Measurements from ENCODE around the gene DHRS7.

DNA sequence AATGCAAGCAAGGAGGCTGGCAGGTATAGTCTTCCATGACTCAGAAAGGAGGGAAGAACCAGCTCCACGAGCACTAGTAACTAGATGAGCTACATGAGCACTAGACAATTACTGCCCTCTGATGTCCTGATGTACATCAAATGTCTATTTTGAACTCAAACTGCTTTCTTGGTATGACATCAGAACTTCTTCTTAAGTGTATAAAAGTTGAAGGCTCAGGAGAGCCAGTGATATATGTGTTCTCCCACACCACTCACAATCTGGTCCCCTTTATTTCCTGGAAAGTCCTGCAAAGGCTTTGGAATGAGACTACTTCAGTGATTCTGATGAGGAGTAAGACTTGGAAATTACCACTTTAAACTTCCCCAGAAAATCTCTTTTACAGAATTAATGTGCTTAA, 18.5 kb upstream of the DHRS7 start:
- TF ChIP-seq TBP (optimal IDR thresholded peaks at IDR 0.05; ENCODE audit: low read depth, low read length) = no peak
- TF ChIP-seq, protein P1, sequence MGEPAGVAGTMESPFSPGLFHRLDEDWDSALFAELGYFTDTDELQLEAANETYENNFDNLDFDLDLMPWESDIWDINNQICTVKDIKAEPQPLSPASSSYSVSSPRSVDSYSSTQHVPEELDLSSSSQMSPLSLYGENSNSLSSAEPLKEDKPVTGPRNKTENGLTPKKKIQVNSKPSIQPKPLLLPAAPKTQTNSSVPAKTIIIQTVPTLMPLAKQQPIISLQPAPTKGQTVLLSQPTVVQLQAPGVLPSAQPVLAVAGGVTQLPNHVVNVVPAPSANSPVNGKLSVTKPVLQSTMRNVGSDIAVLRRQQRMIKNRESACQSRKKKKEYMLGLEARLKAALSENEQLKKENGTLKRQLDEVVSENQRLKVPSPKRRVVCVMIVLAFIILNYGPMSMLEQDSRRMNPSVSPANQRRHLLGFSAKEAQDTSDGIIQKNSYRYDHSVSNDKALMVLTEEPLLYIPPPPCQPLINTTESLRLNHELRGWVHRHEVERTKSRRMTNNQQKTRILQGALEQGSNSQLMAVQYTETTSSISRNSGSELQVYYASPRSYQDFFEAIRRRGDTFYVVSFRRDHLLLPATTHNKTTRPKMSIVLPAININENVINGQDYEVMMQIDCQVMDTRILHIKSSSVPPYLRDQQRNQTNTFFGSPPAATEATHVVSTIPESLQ (CRISPR knock-in tag; IDR thresholded peaks at IDR 0.05) = no peak
- TF ChIP-seq, protein P2, sequence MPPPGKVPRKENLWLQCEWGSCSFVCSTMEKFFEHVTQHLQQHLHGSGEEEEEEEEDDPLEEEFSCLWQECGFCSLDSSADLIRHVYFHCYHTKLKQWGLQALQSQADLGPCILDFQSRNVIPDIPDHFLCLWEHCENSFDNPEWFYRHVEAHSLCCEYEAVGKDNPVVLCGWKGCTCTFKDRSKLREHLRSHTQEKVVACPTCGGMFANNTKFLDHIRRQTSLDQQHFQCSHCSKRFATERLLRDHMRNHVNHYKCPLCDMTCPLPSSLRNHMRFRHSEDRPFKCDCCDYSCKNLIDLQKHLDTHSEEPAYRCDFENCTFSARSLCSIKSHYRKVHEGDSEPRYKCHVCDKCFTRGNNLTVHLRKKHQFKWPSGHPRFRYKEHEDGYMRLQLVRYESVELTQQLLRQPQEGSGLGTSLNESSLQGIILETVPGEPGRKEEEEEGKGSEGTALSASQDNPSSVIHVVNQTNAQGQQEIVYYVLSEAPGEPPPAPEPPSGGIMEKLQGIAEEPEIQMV (tag; conservative IDR thresholded peaks at IDR 0.05; ENCODE audit: low read depth) = no peak
